Kidney epithelial cell (primary cell): ENCODE results near the gene RPS6KA5. TPM values are rescaled to one million over a fixed set of nuclear protein-coding genes. Genes with fewer than 3 reads are reported as not detected.
"Not testable (repeated sequence)": the region's sequence is repeated elsewhere in the genome, so short reads cannot be mapped to it uniquely, and the experiment has no call there.

ENCODE experiments used
- DNase-seq: peaks from one replicate; pipeline ENCODE4 v3.0.0-alpha.2; 2010; ENCODE audit warnings: low read depth
- H3K27me3 ChIP-seq: 2 replicates; pipeline ENCODE4 v1.6.0; 2011; ENCODE audit warnings: low read length; ENCODE audit not compliant: control insufficient read depth, insufficient read depth
- H3K36me3 ChIP-seq: 2 replicates; pipeline ENCODE4 v1.5.1; 2011; ENCODE audit warnings: low read length; ENCODE audit not compliant: control insufficient read depth, insufficient read depth
- H3K4me3 ChIP-seq: 2 replicates; pipeline ENCODE4 v1.5.1; 2011; ENCODE audit warnings: low read depth, mild to moderate bottlenecking, control low read depth, low read length
- CTCF ChIP-seq: IDR thresholded peaks from 2 replicates; pipeline ENCODE4 v1.5.1; 2011; ENCODE audit warnings: mild to moderate bottlenecking, moderate library complexity, low read length, control low read depth, inconsistent platforms; ENCODE audit not compliant: insufficient read depth, poor library complexity, severe bottlenecking
- total RNA-seq: library from RNA; depleted of rRNA; stranded (reverse); fragments of >200 nt; gene quantifications from 2 replicates; pipeline ENCODE4 v1.2.3, GENCODE V29; 2015

Gene RPS6KA5
- total RNA-seq, 1 donor from 2014 or later, result 3.7 TPM

- Histone ChIP-seq H3K4me3 (no peak overlapping the region), H3K36me3 (no peaks in the 10 kb centered on the region), H3K27me3 (no peaks in the 10 kb centered on the region)
- TF ChIP-seq CTCF, result no peak
- no peak for DNase-seq
Measured at GRCh38 chr14:91031666-91032065, 28.8 kb downstream of the RPS6KA5 start.

GRCh38 chr14:91029456-91030217, 30.8 kb downstream of the RPS6KA5 start:
- no peak for DNase-seq
- no peaks in the 10 kb centered on the region for H3K36me3 ChIP-seq
- H3K27me3 ChIP-seq, result no peaks in the 10 kb centered on the region
- TF ChIP-seq CTCF, result no peak
- H3K4me3 ChIP-seq, result no peak overlapping the region

GRCh38 chr14:91027561-91027960, 32.9 kb downstream of the RPS6KA5 start:
- DNase-seq, result no peak
- TF ChIP-seq CTCF, result no peak
- Histone ChIP-seq H3K27me3 (no peaks in the 10 kb centered on the region), H3K36me3 (no peaks in the 10 kb centered on the region), H3K4me3 (no peak overlapping the region)

GRCh38 chr14:91022622-91023028, 37.8 kb downstream of the RPS6KA5 start:
- not testable (repeated sequence) for H3K36me3 ChIP-seq, H3K27me3 ChIP-seq, H3K4me3 ChIP-seq, DNase-seq

- H3K27me3 ChIP-seq, result no peaks in the 10 kb centered on the region
- no peak for TF ChIP-seq CTCF
- DNase-seq, result no peak
- H3K4me3 ChIP-seq, result no peak overlapping the region
- H3K36me3 ChIP-seq, result no peaks in the 10 kb centered on the region
Measured at GRCh38 chr14:91021991-91022621, 38.3 kb downstream of the RPS6KA5 start.

GRCh38 chr14:91021115-91021514, 39.3 kb downstream of the RPS6KA5 start:
- Histone ChIP-seq H3K36me3 (no peaks in the 10 kb centered on the region), H3K4me3 (no peak overlapping the region), H3K27me3 (no peaks in the 10 kb centered on the region)
- TF ChIP-seq CTCF, result no peak
- DNase-seq, result no peak
